NB4 (cell line): ENCODE measurements around the gene LIPG.
"Not testable (repeated sequence)": the region's sequence is repeated elsewhere in the genome, so short reads cannot be mapped to it uniquely, and the experiment has no call there.

Experiments
- DNase-seq: peaks from one replicate; pipeline ENCODE4 v3.0.0; 2010; ENCODE audit warnings: low read depth
- H3K4me3 ChIP-seq: one replicate; pipeline ENCODE4 v1.5.1; 2011; ENCODE audit warnings: mild to moderate bottlenecking, low read depth, low read length, moderate library complexity
- MYC ChIP-seq: IDR thresholded peaks from 2 replicates; pipeline ENCODE4 v1.6.1; 2011; ENCODE audit warnings: low read depth, low read length
- POLR2A ChIP-seq: IDR thresholded peaks from 2 replicates; pipeline ENCODE4 v1.6.1; 2011; ENCODE audit warnings: mild to moderate bottlenecking; ENCODE audit not compliant: insufficient read length; ENCODE audit errors: extremely low read depth
- TF ChIP-seq, protein P1 (sequence below): IDR thresholded peaks from one replicate; pipeline ENCODE4 v1.5.1; 2012; ENCODE audit warnings: low read depth, low read length
- TF ChIP-seq, protein P2 (sequence below): IDR thresholded peaks from 2 replicates; pipeline ENCODE4 v1.6.1; 2011; ENCODE audit warnings: low read depth, low read length

LIPG gene

DNA sequence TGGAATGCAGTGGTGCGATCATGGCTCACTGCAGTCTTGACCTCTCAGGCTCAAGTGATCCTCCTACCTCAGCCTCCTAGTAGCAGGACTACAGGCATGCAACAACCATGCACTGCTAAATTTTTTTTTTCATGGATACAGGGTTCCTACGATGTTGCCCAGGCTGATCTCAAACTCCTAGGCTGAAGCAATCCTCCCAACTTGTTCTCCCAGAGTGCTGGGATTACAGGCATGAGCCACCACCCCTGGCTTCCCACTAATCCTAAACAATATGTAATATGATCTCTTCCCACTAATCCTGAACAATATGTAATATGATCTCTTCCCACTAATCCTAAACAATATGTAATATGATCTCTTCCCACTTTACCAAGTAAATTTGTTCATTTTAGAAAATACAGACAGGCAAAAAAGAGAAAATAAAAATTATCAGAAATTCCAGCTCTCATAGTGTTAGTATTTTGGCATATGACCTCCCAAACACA, 41.2 kb upstream of the LIPG start:
- TF ChIP-seq, protein P1, sequence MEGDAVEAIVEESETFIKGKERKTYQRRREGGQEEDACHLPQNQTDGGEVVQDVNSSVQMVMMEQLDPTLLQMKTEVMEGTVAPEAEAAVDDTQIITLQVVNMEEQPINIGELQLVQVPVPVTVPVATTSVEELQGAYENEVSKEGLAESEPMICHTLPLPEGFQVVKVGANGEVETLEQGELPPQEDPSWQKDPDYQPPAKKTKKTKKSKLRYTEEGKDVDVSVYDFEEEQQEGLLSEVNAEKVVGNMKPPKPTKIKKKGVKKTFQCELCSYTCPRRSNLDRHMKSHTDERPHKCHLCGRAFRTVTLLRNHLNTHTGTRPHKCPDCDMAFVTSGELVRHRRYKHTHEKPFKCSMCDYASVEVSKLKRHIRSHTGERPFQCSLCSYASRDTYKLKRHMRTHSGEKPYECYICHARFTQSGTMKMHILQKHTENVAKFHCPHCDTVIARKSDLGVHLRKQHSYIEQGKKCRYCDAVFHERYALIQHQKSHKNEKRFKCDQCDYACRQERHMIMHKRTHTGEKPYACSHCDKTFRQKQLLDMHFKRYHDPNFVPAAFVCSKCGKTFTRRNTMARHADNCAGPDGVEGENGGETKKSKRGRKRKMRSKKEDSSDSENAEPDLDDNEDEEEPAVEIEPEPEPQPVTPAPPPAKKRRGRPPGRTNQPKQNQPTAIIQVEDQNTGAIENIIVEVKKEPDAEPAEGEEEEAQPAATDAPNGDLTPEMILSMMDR = no peak
- no peak for DNase-seq
- no peak overlapping the region for H3K4me3 ChIP-seq

DNA sequence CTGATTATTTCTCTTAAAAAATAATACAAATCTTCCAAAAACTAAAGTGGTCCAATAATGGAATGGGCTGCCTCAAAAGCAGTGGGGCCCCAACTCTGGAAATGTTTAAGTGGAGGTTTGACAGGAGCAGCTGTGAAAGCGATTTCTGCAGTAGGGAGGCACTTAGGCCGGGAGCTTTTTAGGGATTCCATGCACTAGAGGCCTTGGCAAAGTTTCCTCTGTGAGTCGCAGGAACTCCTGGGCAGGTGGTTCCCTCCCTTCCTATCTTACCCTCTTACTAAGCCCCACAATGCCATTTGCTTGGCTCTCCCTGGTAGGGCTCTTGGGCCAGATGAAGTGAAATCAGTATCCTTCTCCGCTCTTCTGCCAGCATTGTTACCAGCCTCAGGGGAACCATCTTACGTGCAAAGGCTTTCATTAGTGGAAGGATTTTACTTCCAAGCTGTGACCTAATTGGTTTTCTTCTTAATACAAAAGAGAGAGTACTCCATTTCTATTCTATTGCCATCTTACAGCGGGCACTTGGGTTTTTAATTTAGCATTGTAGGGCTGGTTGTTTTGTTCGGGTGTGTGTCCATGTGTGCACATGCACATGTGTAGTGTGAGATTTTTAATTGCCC, 40.5 kb upstream of the LIPG start:
- H3K4me3 ChIP-seq = no peak overlapping the region
- TF ChIP-seq POLR2A (no peak), MYC (no peak)
- TF ChIP-seq, protein P2, sequence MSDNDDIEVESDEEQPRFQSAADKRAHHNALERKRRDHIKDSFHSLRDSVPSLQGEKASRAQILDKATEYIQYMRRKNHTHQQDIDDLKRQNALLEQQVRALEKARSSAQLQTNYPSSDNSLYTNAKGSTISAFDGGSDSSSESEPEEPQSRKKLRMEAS = no peak
- TF ChIP-seq, protein P1 = no peak
- no peak for DNase-seq

DNA sequence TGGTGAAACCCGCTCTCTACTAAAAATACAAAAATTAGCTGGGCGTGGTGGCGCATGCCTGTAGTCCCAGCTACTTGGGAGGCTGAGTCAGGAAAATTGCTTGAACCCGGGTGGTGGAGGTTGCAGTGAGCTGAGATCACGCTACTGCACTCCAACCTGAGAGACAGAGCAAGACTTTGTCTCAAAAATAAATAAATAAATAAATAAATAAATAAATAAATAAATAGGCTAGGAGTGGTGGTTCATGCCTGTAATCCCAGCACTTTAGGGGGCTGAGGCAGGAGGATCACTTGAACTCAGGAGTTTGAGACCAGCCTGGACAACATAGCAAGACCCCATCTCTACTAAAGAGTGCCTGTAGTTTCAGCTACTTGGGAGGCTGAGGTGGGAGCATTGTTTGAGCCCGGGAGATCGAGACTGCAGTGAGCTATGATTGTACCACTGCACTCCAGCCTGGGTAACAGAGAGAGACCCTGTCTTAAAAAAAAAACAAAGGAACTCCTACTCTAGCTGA, 38.2 kb upstream of the LIPG start:
- not testable (repeated sequence) for DNase-seq, H3K4me3 ChIP-seq

DNA sequence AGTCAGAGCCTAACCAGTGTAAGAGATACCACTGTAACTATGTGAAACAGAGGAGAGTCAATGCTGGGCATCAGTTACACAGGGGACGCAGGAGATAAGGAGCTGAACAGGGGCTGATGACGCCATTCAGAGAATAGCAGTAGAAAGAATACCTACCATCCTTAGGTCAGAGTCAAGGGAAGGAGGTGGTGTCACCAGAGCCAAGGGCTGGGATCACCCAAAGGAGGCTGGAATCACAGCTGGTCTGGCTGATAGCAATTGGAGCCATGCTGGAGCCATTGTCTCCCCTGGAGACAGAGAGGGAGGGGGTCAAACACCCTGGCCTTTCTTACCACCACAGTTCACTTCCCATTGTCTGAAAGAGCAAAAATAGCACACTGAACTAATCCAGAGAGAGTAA, 37.5 kb upstream of the LIPG start:
- TF ChIP-seq, protein P2 = no peak
- no peak for TF ChIP-seq MYC
- TF ChIP-seq, protein P1 = no peak
- TF ChIP-seq POLR2A = no peak
- H3K4me3 ChIP-seq = no peak overlapping the region
- no peak for DNase-seq

DNA sequence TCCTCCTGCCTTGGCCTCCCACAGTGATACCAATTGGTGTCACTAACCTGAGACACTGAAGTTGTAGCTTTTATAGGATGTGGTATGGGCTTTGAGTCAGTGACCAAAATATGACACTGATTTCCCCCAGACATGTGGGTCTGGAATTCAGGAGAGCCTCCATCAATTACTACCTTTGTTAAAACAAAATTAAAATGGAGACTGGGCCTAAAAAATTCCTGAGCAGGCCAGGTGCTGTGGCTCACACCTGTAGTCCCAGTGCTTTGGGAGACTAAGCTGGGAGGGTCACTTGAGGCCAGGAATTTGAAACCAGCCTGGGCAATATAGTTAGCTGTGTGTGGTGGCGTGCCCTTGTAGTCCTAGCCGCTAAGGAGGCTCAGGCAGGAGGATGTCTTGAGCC, 36.9 kb upstream of the LIPG start:
- no peak overlapping the region for H3K4me3 ChIP-seq
- TF ChIP-seq, protein P1 = no peak
- TF ChIP-seq POLR2A (no peak), MYC (no peak)
- TF ChIP-seq, protein P2 = no peak
- DNase-seq = no peak

DNA sequence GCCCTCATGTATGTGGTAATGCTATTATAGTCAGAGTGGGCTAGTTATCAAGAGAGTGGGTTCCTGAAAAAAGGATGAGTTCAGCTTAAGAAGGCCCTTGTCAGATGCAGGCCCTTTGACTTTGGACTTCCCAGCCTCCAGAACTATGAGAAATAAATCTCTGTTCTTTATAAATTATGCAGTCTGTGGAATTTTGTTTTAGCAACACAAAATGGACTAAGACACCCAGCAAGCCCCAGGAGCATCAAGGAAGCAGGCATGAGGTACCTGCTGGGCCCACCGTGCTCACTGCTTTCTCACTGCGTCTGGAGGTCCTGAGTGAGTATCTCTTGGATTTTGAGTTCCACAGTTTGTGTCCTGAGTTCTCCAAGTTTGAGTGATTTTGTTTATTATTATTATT, 35.9 kb upstream of the LIPG start:
- DNase-seq = no peak
- TF ChIP-seq MYC (no peak), POLR2A (no peak)
- TF ChIP-seq, protein P1 = no peak
- TF ChIP-seq, protein P2 = no peak
- H3K4me3 ChIP-seq = no peak overlapping the region
